K562 (cell line): ENCODE data around the gene TKT. TPM values are rescaled to one million over a fixed set of nuclear protein-coding genes. Genes with fewer than 3 reads are reported as not detected.

Experiments used
- ATAC-seq: fragments of 200-7000 bp; cut with Tn5 transposase; 3 replicates; pipeline ENCODE4 v1.9.1; 2020; ENCODE audit warnings: moderate library complexity
- BruUV-seq: library from RNA; stranded (reverse); fragments of 400-500 nt; replicated peaks from 2 replicates; lab custom pipeline; 2021; lab: Mats Ljungman, UMichigan
- CTCF ChIA-PET: fragments of 300-600 bp; formaldehyde crosslinking; extraction: SDS; loops from one replicate; lab custom pipeline; 2021; ENCODE audit warnings: low intra/inter-chr PET ratio; lab: Yijun Ruan, JAX
- POLR2A ChIA-PET: fragments of 300-600, 350-650 bp; sonication (Branson Sonifier 250); formaldehyde crosslinking; extraction: SDS; loops from one replicate; lab custom pipeline; 2021; ENCODE audit warnings: antibody characterized with exemption, inconsistent platforms; lab: Yijun Ruan, JAX
- DNase-seq, 4 experiments: peaks; one replicate each; pipeline versions ENCODE4 v3.0.0 to v3.0.0-alpha.2; 2011 to 2018; ENCODE audit warnings: low spot score in 3 of 4, mixed read lengths in 3 of 4; ENCODE audit errors: extremely low read depth in 1 of 4
- FAIRE-seq: peaks from 2 replicates; lab custom pipeline; 2011; peaks lifted over from hg19 to GRCh38; lab: Jason Lieb, UNC
- H2AFZ ChIP-seq: 2 replicates; pipeline ENCODE4 v1.6.0; 2011; ENCODE audit warnings: low read depth, low read length, control low read depth, inconsistent platforms
- H3K27ac ChIP-seq: fragments of 200-600 bp; 3 replicates; pipeline ENCODE4 v1.8.0; 2011; ENCODE audit warnings: low read depth, mild to moderate bottlenecking, control low read depth, inconsistent platforms, low read length, moderate library complexity, mixed read lengths; ENCODE audit errors: extremely low read depth
- H3K27me3 ChIP-seq, 2 experiments: fragments of 300-600 bp in 1 of 2; 2 replicates in 1 of 2; 3 replicates in 1 of 2; pipeline versions ENCODE4 v1.6.0 to v1.8.0; 2011; ENCODE audit warnings: inconsistent platforms in 2 of 2, low read length in 2 of 2, mild to moderate bottlenecking in 1 of 2, mixed read lengths in 1 of 2, moderate library complexity in 1 of 2; ENCODE audit not compliant: control insufficient read depth in 2 of 2, insufficient read depth in 2 of 2
- H3K36me3 ChIP-seq: fragments of 300-600 bp; 3 replicates; pipeline ENCODE4 v1.8.0; 2011; ENCODE audit warnings: mild to moderate bottlenecking, low read length, inconsistent platforms; ENCODE audit not compliant: control insufficient read depth, insufficient read depth
- H3K4me1 ChIP-seq, 2 experiments: fragments of 200-600 bp in 1 of 2; replicated peaks in 1 of 2; 2 replicates in 1 of 2; 3 replicates in 1 of 2; pipeline versions ENCODE4 v1.5.1 to v1.8.0; 2011; ENCODE audit warnings: inconsistent platforms in 2 of 2, low read length in 2 of 2, mild to moderate bottlenecking in 1 of 2, mixed read lengths in 1 of 2, moderate library complexity in 1 of 2; ENCODE audit not compliant: control insufficient read depth in 2 of 2, insufficient read depth in 2 of 2
- H3K4me2 ChIP-seq: 2 replicates; pipeline ENCODE4 v1.6.1; 2011; ENCODE audit warnings: low read length, control low read depth, inconsistent platforms, mixed read lengths; ENCODE audit not compliant: insufficient read depth
- H3K4me3 ChIP-seq: fragments of 200-600 bp; sonication (generic), shearing (Covaris generic); 2 replicates; pipeline ENCODE4 v1.5.1; 2016; ENCODE audit warnings: control low read depth, inconsistent platforms
- H3K79me2 ChIP-seq: fragments of 200-600 bp; 3 replicates; pipeline ENCODE4 v1.8.0; 2011; ENCODE audit warnings: low read length, inconsistent platforms; ENCODE audit not compliant: control insufficient read depth, insufficient read depth
- H3K9ac ChIP-seq, 2 experiments: 2 replicates each; pipeline versions ENCODE4 v1.6.0 to v1.6.1; 2011; ENCODE audit warnings: low read depth in 2 of 2, low read length in 2 of 2, control low read depth in 1 of 2, inconsistent platforms in 1 of 2, mild to moderate bottlenecking in 1 of 2, mixed read lengths in 1 of 2; ENCODE audit not compliant: insufficient read depth in 1 of 2
- H3K9me1 ChIP-seq: one replicate; pipeline ENCODE4 v1.6.0; 2011; ENCODE audit warnings: inconsistent platforms, mild to moderate bottlenecking, low read length, moderate library complexity; ENCODE audit not compliant: control insufficient read depth, insufficient read depth
- H3K9me3 ChIP-seq: replicated peaks from 2 replicates; pipeline ENCODE4 v1.5.1; 2011; ENCODE audit warnings: low read depth, low read length, inconsistent platforms; ENCODE audit not compliant: control insufficient read depth, insufficient read depth
- H4K20me1 ChIP-seq: replicated peaks from 2 replicates; pipeline ENCODE4 v1.6.1; 2011; ENCODE audit warnings: low read length, inconsistent platforms, mixed read lengths; ENCODE audit not compliant: control insufficient read depth, insufficient read depth
- CTCFL ChIP-seq: IDR thresholded peaks from 2 replicates; pipeline ENCODE4 v1.6.1; 2011; ENCODE audit warnings: borderline replicate concordance, low read depth, mild to moderate bottlenecking, moderate library complexity, low read length; ENCODE audit not compliant: insufficient read depth, poor library complexity, severe bottlenecking
- NFIX ChIP-seq: fragments of 250-450 bp; sonication (Bioruptor Pico); IDR thresholded peaks from 2 replicates; pipeline ENCODE4 v1.4.0; 2020; ENCODE audit warnings: low read depth, mild to moderate bottlenecking, moderate library complexity
- POLR2G ChIP-seq: fragments of 200-400 bp; formaldehyde crosslinking; IDR thresholded peaks from 2 replicates; pipeline ENCODE4 v1.6.1; 2017; ENCODE audit warnings: low read depth, mild to moderate bottlenecking, antibody characterized with exemption, low read length, moderate library complexity
- ZNF140 ChIP-seq: fragments of 250-450 bp; sonication (Bioruptor Pico); IDR thresholded peaks from 2 replicates; pipeline ENCODE4 v1.8.0; 2021; ENCODE audit warnings: moderate library complexity, mild to moderate bottlenecking, inconsistent platforms
- WGBS: fragments of 100-300 bp; shearing (Covaris generic); methylation state at CpG from one replicate; pipeline ENCODE4 v1.1.6; 2016; ENCODE audit warnings: low coverage, mixed read lengths; ENCODE audit not compliant: insufficient coverage; ENCODE audit errors: missing lambda C conversion rate; 5-methylcytosine and 5-hydroxymethylcytosine counted together
- in situ Hi-C: fragments of 300-500 bp; cut with MboI; formaldehyde crosslinking; loops from 4 replicates; pipeline ENCODE4 v1.15.0; 2018; ENCODE audit warnings: inconsistent platforms, mixed read lengths
- intact Hi-C: fragments of 100-400 bp; cut with micrococcal nuclease; formaldehyde crosslinking; loops from 2 replicates; pipeline ENCODE4 v1.14.2; 2022
- polyA plus RNA-seq, 8 experiments: library from polyadenylated mRNA; depleted of rRNA in 4 of 8; stranded (reverse) in 5 of 8; unstranded in 3 of 8; fragments of >200 nt; fragmentation: Nextera tagmentation in 2 of 8; fragmentation: Illumina TruSeq in 1 of 8; extraction: Ambion mirVana in 2 of 8; extraction: Trizol in 1 of 8; gene quantifications; 2 replicates each; pipeline versions ENCODE4 v1.2.1 to v1.2.3, GENCODE V29; 2011 to 2014; ENCODE audit warnings: inconsistent platforms in 1 of 8, missing spikeins in 1 of 8
- total RNA-seq, 7 experiments: library from RNA; depleted of rRNA in 6 of 7; stranded (reverse); fragments of >200 nt in 6 of 7; fragmentation: Illumina TruSeq in 2 of 7; extraction: Trizol in 2 of 7; gene quantifications; 2 replicates each; pipeline versions ENCODE4 v1.2.1 to v1.2.3, GENCODE V29; 2011 to 2021; ENCODE audit warnings: low replicate concordance in 1 of 7
- TF ChIP-seq, protein P1 (sequence below): fragments of 250-450 bp; sonication (Bioruptor Pico); IDR thresholded peaks from 2 replicates; pipeline ENCODE4 v1.5.0; 2020; ENCODE audit warnings: mild to moderate bottlenecking

Gene TKT
- total and polyA plus RNA-seq, 9 of the 15 experiments (the other 6 are each of a cell fraction or from before 2014, with no cell fraction given) = 58.1 to 401 (median 187) TPM

GRCh38 chr3:53227993-53228885, 27.6 kb downstream of the TKT start:
- FAIRE-seq (no peak), DNase-seq (peak in 1 of 4 experiments; percentile 5), ATAC-seq (no peak)
- no peaks in the 10 kb centered on the region for H3K9me3 ChIP-seq
- no TSS peak for BruUV-seq
- no peaks in the 10 kb centered on the region for H3K27me3 ChIP-seq
- no peaks in the 10 kb centered on the region for H4K20me1 ChIP-seq
- POLR2A ChIA-PET = interaction anchor here (1.2 kb wide), 1 partner anchor 113 kb away, joined by 4 read pairs; no protein-coding TSS in a partner anchor
- no peaks in the 10 kb centered on the region for H3K9me1 ChIP-seq
- H3K4me3 ChIP-seq = no peak overlapping the region
- H3K4me1 ChIP-seq = peaks cover 0 to 12% of the 10 kb centered on the region in 2 experiments; a peak in 1 of 5 replicates
- intact Hi-C loops = loop anchor here (10.0 kb wide), 1 partner anchor 47 kb away; no protein-coding TSS in a partner anchor
- TF ChIP-seq, protein P1, sequence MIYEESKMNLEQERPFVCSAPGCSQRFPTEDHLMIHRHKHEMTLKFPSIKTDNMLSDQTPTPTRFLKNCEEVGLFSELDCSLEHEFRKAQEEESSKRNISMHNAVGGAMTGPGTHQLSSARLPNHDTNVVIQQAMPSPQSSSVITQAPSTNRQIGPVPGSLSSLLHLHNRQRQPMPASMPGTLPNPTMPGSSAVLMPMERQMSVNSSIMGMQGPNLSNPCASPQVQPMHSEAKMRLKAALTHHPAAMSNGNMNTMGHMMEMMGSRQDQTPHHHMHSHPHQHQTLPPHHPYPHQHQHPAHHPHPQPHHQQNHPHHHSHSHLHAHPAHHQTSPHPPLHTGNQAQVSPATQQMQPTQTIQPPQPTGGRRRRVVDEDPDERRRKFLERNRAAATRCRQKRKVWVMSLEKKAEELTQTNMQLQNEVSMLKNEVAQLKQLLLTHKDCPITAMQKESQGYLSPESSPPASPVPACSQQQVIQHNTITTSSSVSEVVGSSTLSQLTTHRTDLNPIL (CRISPR knock-in tag) = no peak
- peak; percentile 49; the same call in 1 of the 2 replicates for TF ChIP-seq POLR2G
- TF ChIP-seq ZNF140 (CRISPR knock-in tag) = no peak
- no peak for TF ChIP-seq NFIX (CRISPR knock-in tag)
- TF ChIP-seq CTCFL = no peak
- TF ChIP-seq, all 486 proteins: peak for 1
- H3K36me3 ChIP-seq = peaks cover 98% of the 10 kb centered on the region
- H3K4me2 ChIP-seq = no peak overlapping the region
- H3K27ac ChIP-seq = no peak overlapping the region
- no peaks in the 10 kb centered on the region for H3K79me2 ChIP-seq
- CTCF ChIA-PET = no interaction called here
- in situ Hi-C loops = no loop called here
- no peak overlapping the region for H2AFZ ChIP-seq
- H3K9ac ChIP-seq = no peak overlapping the region
- WGBS = 85% methylated on average over 16 of the region's 24 CpGs
